HepG2 (cell line): ENCODE results near the gene HPS1. TPM values are rescaled to one million over a fixed set of nuclear protein-coding genes. Genes with fewer than 3 reads are reported as not detected.

Experiments used
- ATAC-seq: fragments of 200-7000 bp; cut with Tn5 transposase; 3 replicates; pipeline ENCODE4 v1.9.1; 2020; ENCODE audit warnings: mild to moderate bottlenecking, moderate library complexity
- BruUV-seq: library from RNA; stranded (reverse); fragments of 400-500 nt; replicated peaks from 2 replicates; lab custom pipeline; 2021; lab: Mats Ljungman, UMichigan
- CTCF ChIA-PET: fragments of 300-600 bp; formaldehyde crosslinking; extraction: SDS; loops from one replicate; lab custom pipeline; 2021; ENCODE audit warnings: low total read pairs, inconsistent platforms, low intra/inter-chr PET ratio; lab: Yijun Ruan, JAX
- POLR2A ChIA-PET: fragments of 350-600 bp; sonication (Branson Sonifier 250); formaldehyde crosslinking; loops from one replicate; lab custom pipeline; 2020; ENCODE audit warnings: antibody characterized with exemption, inconsistent platforms; lab: Yijun Ruan, JAX
- DNase-seq: peaks from one replicate; pipeline ENCODE4 v3.0.0-alpha.2; 2015; ENCODE audit warnings: low spot score
- FAIRE-seq: peaks from 3 replicates; lab custom pipeline; 2011; peaks lifted over from hg19 to GRCh38; lab: Jason Lieb, UNC
- H2AFZ ChIP-seq: one replicate; pipeline ENCODE4 v1.6.1; 2011; ENCODE audit warnings: low read length, inconsistent platforms
- H3K27ac ChIP-seq: fragments of 300-600 bp; 3 replicates; pipeline ENCODE4 v1.8.0; 2011; ENCODE audit warnings: mixed run types, mild to moderate bottlenecking, mixed read lengths, low read length, inconsistent platforms; ENCODE audit not compliant: insufficient read depth; ENCODE audit errors: extremely low read length
- H3K27me3 ChIP-seq, 2 experiments: fragments of 200-600 bp in 1 of 2; 2 replicates in 1 of 2; 3 replicates in 1 of 2; pipeline versions ENCODE4 v1.6.0 to v1.8.0; 2011; ENCODE audit warnings: low read length in 2 of 2, mild to moderate bottlenecking in 2 of 2, moderate library complexity in 2 of 2, inconsistent platforms in 1 of 2; ENCODE audit not compliant: insufficient read depth in 2 of 2, control insufficient read depth in 1 of 2
- H3K36me3 ChIP-seq, 2 experiments: fragments of 200-600 bp in 1 of 2; replicated peaks in 1 of 2; 2 replicates in 1 of 2; 3 replicates in 1 of 2; pipeline versions ENCODE4 v1.5.1 to v1.8.0; 2011; ENCODE audit warnings: low read length in 2 of 2, inconsistent platforms in 1 of 2; ENCODE audit not compliant: insufficient read depth in 2 of 2, control insufficient read depth in 1 of 2
- H3K4me1 ChIP-seq: 2 replicates; pipeline ENCODE4 v1.5.1; 2012; ENCODE audit warnings: low read length, inconsistent platforms; ENCODE audit not compliant: insufficient read depth
- H3K4me2 ChIP-seq: 2 replicates; pipeline ENCODE4 v1.6.0; 2011; ENCODE audit warnings: low read depth, low read length, inconsistent platforms
- H3K4me3 ChIP-seq, 3 experiments: fragments of 200-600 bp in 1 of 3; sonication (generic), shearing (Covaris generic) in 1 of 3; replicated peaks in 1 of 3; 2 replicates each; pipeline ENCODE4 v1.5.1; 2011 to 2016; ENCODE audit warnings: low read length in 3 of 3, inconsistent platforms in 2 of 3, low read depth in 2 of 3, mild to moderate bottlenecking in 2 of 3, control low read depth in 1 of 3, mixed read lengths in 1 of 3; ENCODE audit not compliant: insufficient read depth in 1 of 3
- H3K79me2 ChIP-seq: one replicate; pipeline ENCODE4 v1.6.1; 2011; ENCODE audit warnings: low read length, inconsistent platforms; ENCODE audit not compliant: insufficient read depth
- H3K9ac ChIP-seq: 2 replicates; pipeline ENCODE4 v1.6.0; 2011; ENCODE audit warnings: mild to moderate bottlenecking, low read depth, low read length, inconsistent platforms; ENCODE audit not compliant: insufficient read depth
- H3K9me3 ChIP-seq: 2 replicates; pipeline ENCODE4 v1.5.1; 2012; ENCODE audit warnings: mild to moderate bottlenecking, low read length
- H4K20me1 ChIP-seq: 2 replicates; pipeline ENCODE4 v1.6.0; 2011; ENCODE audit warnings: inconsistent platforms, mild to moderate bottlenecking, low read length, moderate library complexity; ENCODE audit not compliant: insufficient read depth
- ATAD3A ChIP-seq: sonication (generic); formaldehyde crosslinking; IDR thresholded peaks from 2 replicates; pipeline ENCODE4 v1.4.0; 2020; ENCODE audit warnings: missing genetic modification reagents
- HNF1A ChIP-seq, 2 experiments: sonication (generic) in 1 of 2; formaldehyde crosslinking in 1 of 2; IDR thresholded peaks; 2 replicates each; pipeline versions ENCODE4 v1.4.0 to v1.6.1; 2016 to 2020; ENCODE audit warnings: borderline replicate concordance in 1 of 2, low read depth in 1 of 2, mild to moderate bottlenecking in 1 of 2, missing genetic modification reagents in 1 of 2
- LCORL ChIP-seq, 2 experiments: fragments of 450-650 bp in 1 of 2; sonication (generic) in 1 of 2; formaldehyde crosslinking in 1 of 2; IDR thresholded peaks; 2 replicates each; pipeline versions ENCODE4 v1.5.0 to v1.6.1; 2017 to 2020; ENCODE audit warnings: antibody characterized with exemption in 1 of 2, missing genetic modification reagents in 1 of 2
- MTERF4 ChIP-seq: sonication (generic); formaldehyde crosslinking; IDR thresholded peaks from 2 replicates; pipeline ENCODE4 v1.8.0; 2023; ENCODE audit warnings: mild to moderate bottlenecking, missing genetic modification reagents
- PCBP2 ChIP-seq: fragments of 200-400 bp; formaldehyde crosslinking; optimal IDR thresholded peaks from 2 replicates; pipeline ENCODE3; 2018; ENCODE audit warnings: low read length, low read depth; ENCODE audit not compliant: poor library complexity, severe bottlenecking
- SAFB2 ChIP-seq: sonication (generic); formaldehyde crosslinking; IDR thresholded peaks from 2 replicates; pipeline ENCODE4 v1.5.1; 2020; ENCODE audit warnings: missing genetic modification reagents, low read depth, mild to moderate bottlenecking, borderline replicate concordance
- SIX1 ChIP-seq: sonication (generic); formaldehyde crosslinking; IDR thresholded peaks from 2 replicates; pipeline ENCODE4 v1.4.0; 2020; ENCODE audit warnings: missing genetic modification reagents, borderline replicate concordance
- TCF7L2 ChIP-seq: IDR thresholded peaks from 2 replicates; pipeline ENCODE4 v1.6.1; 2011; ENCODE audit warnings: mild to moderate bottlenecking, low read depth, low read length, moderate library complexity
- THAP9 ChIP-seq: sonication (generic); formaldehyde crosslinking; IDR thresholded peaks from 2 replicates; pipeline ENCODE4; 2020; ENCODE audit warnings: missing genetic modification reagents, mild to moderate bottlenecking, borderline replicate concordance
- ZMYM3 ChIP-seq: sonication (generic); formaldehyde crosslinking; IDR thresholded peaks from 2 replicates; pipeline ENCODE4 v1.5.1; 2020; ENCODE audit warnings: mild to moderate bottlenecking, missing genetic modification reagents
- ZNF205 ChIP-seq: IDR thresholded peaks from 2 replicates; pipeline ENCODE4 v1.6.1; 2018; ENCODE audit warnings: missing biosample characterization, missing genetic modification reagents
- ZNF230 ChIP-seq: sonication (generic); formaldehyde crosslinking; IDR thresholded peaks from 2 replicates; pipeline ENCODE4 v1.4.0; 2020; ENCODE audit warnings: mild to moderate bottlenecking, missing genetic modification reagents
- ZNF776 ChIP-seq: sonication (generic); formaldehyde crosslinking; IDR thresholded peaks from 2 replicates; pipeline ENCODE4 v1.4.0; 2020; ENCODE audit warnings: mild to moderate bottlenecking, missing genetic modification reagents
- WGBS: methylation state at CpG from one replicate; pipeline ENCODE4 v1.1.6; 2017; ENCODE audit warnings: low lambda C conversion rate; 5-methylcytosine and 5-hydroxymethylcytosine counted together
- in situ Hi-C: cut with HindIII; loops from 2 replicates; pipeline ENCODE4 v1.10.0; 2017; ENCODE audit warnings: low pct_unique_long_range_greater_than_20kb; ENCODE audit not compliant: extremely low pct_ligation_motif_present
- intact Hi-C: fragments of 100-400 bp; cut with micrococcal nuclease; formaldehyde crosslinking; loops from one replicate; pipeline ENCODE4 v1.10.0; 2022; ENCODE audit not compliant: unreplicated experiment
- polyA plus RNA-seq, 8 experiments: library from polyadenylated mRNA; depleted of rRNA in 3 of 8; stranded (reverse) in 7 of 8; unstranded in 1 of 8; fragments of >200 nt; fragmentation: Illumina TruSeq in 4 of 8; extraction: Trizol in 4 of 8; gene quantifications; 2 replicates each; pipeline versions ENCODE4 v1.2.1 to v1.2.3, GENCODE V29; 2011 to 2016; ENCODE audit warnings: low read depth in 4 of 8, missing spikeins in 1 of 8, mixed read lengths in 1 of 8; ENCODE audit not compliant: insufficient read depth in 1 of 8
- total RNA-seq, 5 experiments: library from RNA; depleted of rRNA; stranded (reverse); fragments of >200 nt; fragmentation: Illumina TruSeq; extraction: Trizol; gene quantifications; 2 replicates each; pipeline ENCODE4 v1.2.3, GENCODE V29; 2016; ENCODE audit warnings: low read depth in 1 of 5
- TF ChIP-seq, protein P1 (sequence below): sonication (generic); formaldehyde crosslinking; IDR thresholded peaks from 2 replicates; pipeline ENCODE4 v1.4.0; 2020; ENCODE audit warnings: missing genetic modification reagents; ENCODE audit errors: not compliant biosample characterization

The HPS1 gene
- total and polyA plus RNA-seq, 2 of the 13 experiments (the other 11 are each of a cell fraction or from before 2014, with no cell fraction given), result 24.6 to 25.8 TPM

DNA sequence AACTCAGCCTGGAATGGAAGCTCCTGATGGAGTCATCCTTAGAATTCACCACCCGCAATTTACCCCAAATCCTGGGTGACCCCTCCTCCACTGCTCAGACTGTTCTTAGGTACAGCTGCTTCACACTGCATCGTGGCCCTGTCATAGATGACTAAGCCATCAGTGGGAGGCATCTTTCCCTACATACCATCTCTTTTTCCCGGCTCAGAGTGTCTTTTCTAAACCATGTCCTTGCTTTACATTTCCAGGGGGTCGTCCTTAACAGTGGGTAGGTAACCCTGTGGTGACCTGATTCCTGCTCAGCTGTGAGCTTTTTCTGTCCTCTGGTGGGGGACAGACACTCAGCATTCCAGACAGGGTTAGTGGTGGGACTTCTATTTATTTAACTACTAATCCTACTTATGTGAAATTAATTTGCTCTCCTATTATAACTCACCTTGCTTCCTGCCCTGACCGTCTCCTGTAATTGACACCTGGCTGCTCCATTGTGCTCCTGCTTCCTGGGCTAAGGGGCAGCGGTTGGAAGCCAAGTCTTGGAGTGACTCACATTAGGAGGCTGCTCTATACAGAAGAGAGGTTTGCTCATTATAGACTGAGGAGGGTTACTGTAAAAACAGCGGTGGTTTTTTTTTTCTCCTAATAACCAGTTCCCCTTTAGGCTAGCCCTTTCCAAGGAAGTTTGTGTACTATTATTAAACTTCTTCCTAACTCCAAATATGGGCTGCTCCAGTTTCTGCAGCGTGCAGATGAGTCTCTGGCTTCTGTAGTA lies 72.3 kb downstream of the HPS1 start:
- BruUV-seq, result no TSS peak
- H3K9me3 ChIP-seq, result peaks cover 7% of the 10 kb centered on the region; the same call in 1 of the 2 replicates
- ChIA-PET CTCF (no interaction called here), POLR2A (no interaction called here)
- no peaks in the 10 kb centered on the region for H3K79me2 ChIP-seq
- no peaks in the 10 kb centered on the region for H4K20me1 ChIP-seq
- H2AFZ ChIP-seq, result no peak overlapping the region
- intact Hi-C loops (no loop called here), in situ Hi-C loops (no loop called here)
- no peak overlapping the region for H3K4me3 ChIP-seq
- no peak overlapping the region for H3K4me2 ChIP-seq
- peaks cover 5 to 39% of the 10 kb centered on the region in 2 experiments; a peak in 3 of 5 replicates for H3K27me3 ChIP-seq
- H3K4me1 ChIP-seq, result no peaks in the 10 kb centered on the region
- 27% methylated on average over 8 of the region's 8 CpGs for WGBS
- H3K36me3 ChIP-seq, result no peaks in the 10 kb centered on the region
- DNase-seq, result no peak
- no peak overlapping the region for H3K9ac ChIP-seq
- no peak overlapping the region for H3K27ac ChIP-seq
- TF ChIP-seq THAP9 (no peak), ZNF230 (no peak), SIX1 (CRISPR knock-in tag) (no peak), ZNF205 (CRISPR knock-in tag) (no peak), SAFB2 (no peak), ATAD3A (no peak), PCBP2 (no peak), HNF1A (IDR thresholded peaks at IDR 0.05; ENCODE audit: low read depth) (no peak), HNF1A (CRISPR knock-in tag; IDR thresholded peaks at IDR 0.05; ENCODE audit: borderline replicate concordance) (no peak), LCORL (IDR thresholded peaks at IDR 0.05) (no peak), LCORL (CRISPR knock-in tag; IDR thresholded peaks at IDR 0.05) (no peak), MTERF4 (CRISPR knock-in tag) (no peak), ZMYM3 (CRISPR knock-in tag) (no peak), TCF7L2 (no peak), ZNF776 (CRISPR knock-in tag) (no peak)
- TF ChIP-seq, protein P1, sequence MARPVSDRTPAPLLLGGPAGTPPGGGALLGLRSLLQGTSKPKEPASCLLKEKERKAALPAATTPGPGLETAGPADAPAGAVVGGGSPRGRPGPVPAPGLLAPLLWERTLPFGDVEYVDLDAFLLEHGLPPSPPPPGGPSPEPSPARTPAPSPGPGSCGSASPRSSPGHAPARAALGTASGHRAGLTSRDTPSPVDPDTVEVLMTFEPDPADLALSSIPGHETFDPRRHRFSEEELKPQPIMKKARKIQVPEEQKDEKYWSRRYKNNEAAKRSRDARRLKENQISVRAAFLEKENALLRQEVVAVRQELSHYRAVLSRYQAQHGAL (CRISPR knock-in tag), result no peak
- no peak for ATAC-seq
- FAIRE-seq, result no peak
